GM12878 (cell line): ENCODE results near the gene SPTA1. TPM values are rescaled to one million over a fixed set of nuclear protein-coding genes. Genes with fewer than 3 reads are reported as not detected.

Experiments used
- ATAC-seq: fragments of 200-7000 bp; cut with Tn5 transposase; 3 replicates; pipeline ENCODE4 v1.9.1; 2020; ENCODE audit warnings: mild to moderate bottlenecking, moderate library complexity
- BruUV-seq: library from RNA; stranded (reverse); fragments of 400-500 nt; replicated peaks from 2 replicates; lab custom pipeline; 2021; lab: Mats Ljungman, UMichigan
- CTCF ChIA-PET: fragments of 300-600 bp; sonication (Branson Sonifier 250); formaldehyde crosslinking; extraction: SDS; loops from one replicate; lab custom pipeline; 2021; ENCODE audit warnings: inconsistent platforms; lab: Yijun Ruan, JAX
- POLR2A ChIA-PET: fragments of 350-600 bp; formaldehyde crosslinking; extraction: SDS; loops from one replicate; lab custom pipeline; 2021; ENCODE audit warnings: inconsistent platforms; lab: Charles Lee
- RAD21 ChIA-PET: fragments of 300-600 bp; sonication (Branson Sonifier 250); formaldehyde crosslinking; loops from one replicate; lab custom pipeline; 2023; ENCODE audit warnings: antibody characterized with exemption; ENCODE audit not compliant: unreplicated experiment; lab: Charles Lee
- SMC1A ChIA-PET: fragments of 300-600 bp; sonication (Branson Sonifier 250); formaldehyde crosslinking; loops from one replicate; lab custom pipeline; 2023; ENCODE audit not compliant: unreplicated experiment, uncharacterized antibody; lab: Charles Lee
- DNase-seq: peaks from one replicate; pipeline ENCODE4 v3.0.0-alpha.2; 2011; ENCODE audit warnings: low read depth, low spot score
- FAIRE-seq: peaks from 3 replicates; lab custom pipeline; 2011; peaks lifted over from hg19 to GRCh38; lab: Jason Lieb, UNC
- H2AFZ ChIP-seq: 2 replicates; pipeline ENCODE4 v1.6.0; 2011; ENCODE audit warnings: low read depth, low read length, control low read depth; ENCODE audit not compliant: control insufficient read depth
- H3K27ac ChIP-seq: 2 replicates; pipeline ENCODE4 v1.5.1; 2011; ENCODE audit warnings: control low read depth; ENCODE audit not compliant: control insufficient read depth, insufficient read depth
- H3K27me3 ChIP-seq, 2 experiments: replicated peaks in 1 of 2; 2 replicates each; pipeline versions ENCODE4 v1.6.0 to v1.6.1; 2011; ENCODE audit warnings: low read length in 1 of 2; ENCODE audit not compliant: control insufficient read depth in 2 of 2, insufficient read depth in 2 of 2
- H3K36me3 ChIP-seq, 2 experiments: 2 replicates each; pipeline ENCODE4 v1.5.1; 2011; ENCODE audit warnings: low read length in 1 of 2; ENCODE audit not compliant: control insufficient read depth in 2 of 2, insufficient read depth in 2 of 2
- H3K4me1 ChIP-seq: 2 replicates; pipeline ENCODE4 v1.6.1; 2011; ENCODE audit warnings: mild to moderate bottlenecking, low read length, moderate library complexity, mixed read lengths; ENCODE audit not compliant: control insufficient read depth, insufficient read depth
- H3K4me2 ChIP-seq: 2 replicates; pipeline ENCODE4 v1.6.0; 2011; ENCODE audit warnings: control low read depth; ENCODE audit not compliant: control insufficient read depth, insufficient read depth
- H3K4me3 ChIP-seq: fragments of 200-600 bp; sonication (generic); 2 replicates; pipeline ENCODE4 v1.5.1; 2016
- H3K79me2 ChIP-seq: 2 replicates; pipeline ENCODE4 v1.6.0; 2011; ENCODE audit warnings: low read length; ENCODE audit not compliant: control insufficient read depth, insufficient read depth
- H3K9ac ChIP-seq: 2 replicates; pipeline ENCODE4 v1.8.0; 2011; ENCODE audit warnings: low read length, control low read depth, mixed read lengths; ENCODE audit not compliant: control insufficient read depth, insufficient read depth
- H3K9me3 ChIP-seq: replicated peaks from 3 replicates; pipeline ENCODE4 v1.5.1; 2011; ENCODE audit warnings: mild to moderate bottlenecking, low read length; ENCODE audit not compliant: control insufficient read depth, insufficient read depth
- H4K20me1 ChIP-seq: 2 replicates; pipeline ENCODE4 v1.6.0; 2011; ENCODE audit not compliant: control insufficient read depth, insufficient read depth
- BHLHE40 ChIP-seq, 2 experiments: fragments of 450-650 bp in 1 of 2; IDR thresholded peaks; 2 replicates each; pipeline ENCODE4 v1.6.1; 2011 to 2017; ENCODE audit warnings: low read depth in 2 of 2, borderline replicate concordance in 1 of 2, improper control_type of control experiment in 1 of 2, low read length in 1 of 2, mild to moderate bottlenecking in 1 of 2
- CREM ChIP-seq: IDR thresholded peaks from 2 replicates; pipeline ENCODE4 v1.6.1; 2014; ENCODE audit warnings: antibody characterized with exemption, low read depth
- EZH2 ChIP-seq: IDR thresholded peaks from 2 replicates; pipeline ENCODE4 v1.6.1; 2012; ENCODE audit warnings: low read depth, mild to moderate bottlenecking, control low read depth, inconsistent platforms, low read length, borderline replicate concordance; ENCODE audit not compliant: control insufficient read depth
- FOS ChIP-seq: IDR thresholded peaks from 3 replicates; pipeline ENCODE4 v1.6.1; 2011; ENCODE audit warnings: borderline replicate concordance; ENCODE audit not compliant: insufficient read length; ENCODE audit errors: extremely low read depth
- GABPA ChIP-seq: IDR thresholded peaks from 2 replicates; pipeline ENCODE4 v1.6.1; 2014; ENCODE audit warnings: antibody characterized with exemption, low read depth, mild to moderate bottlenecking, inconsistent platforms
- GATAD2B ChIP-seq: fragments of 450-650 bp; conservative IDR thresholded peaks from 2 replicates; pipeline ENCODE4 v1.6.1; 2017; ENCODE audit warnings: low read depth, mild to moderate bottlenecking, moderate library complexity
- MEF2B ChIP-seq: fragments of 450-650 bp; IDR thresholded peaks from 2 replicates; pipeline ENCODE4 v1.6.1; 2018; ENCODE audit warnings: mild to moderate bottlenecking, moderate library complexity; ENCODE audit not compliant: partially characterized antibody, poor library complexity, severe bottlenecking
- NFYB ChIP-seq: IDR thresholded peaks from 2 replicates; pipeline ENCODE4 v1.6.1; 2011; ENCODE audit warnings: low read depth, mild to moderate bottlenecking, low read length, improper control_type of control experiment, moderate library complexity; ENCODE audit not compliant: insufficient read depth
- PML ChIP-seq: IDR thresholded peaks from 2 replicates; pipeline ENCODE4 v1.6.1; 2012; ENCODE audit warnings: low read length, inconsistent platforms
- RB1 ChIP-seq: fragments of 450-650 bp; formaldehyde crosslinking; IDR thresholded peaks from 2 replicates; pipeline ENCODE4 v1.6.1; 2017; ENCODE audit warnings: mild to moderate bottlenecking, borderline replicate concordance
- RELA ChIP-seq: fragments of 450-650 bp; IDR thresholded peaks from 2 replicates; pipeline ENCODE4 v1.8.0; 2014; ENCODE audit warnings: borderline replicate concordance; ENCODE audit not compliant: partially characterized antibody
- SIN3A ChIP-seq: IDR thresholded peaks from 2 replicates; pipeline ENCODE4 v1.6.1; 2012; ENCODE audit warnings: low read depth, low read length, improper control_type of control experiment
- SMAD1 ChIP-seq: fragments of 450-650 bp; IDR thresholded peaks from 2 replicates; pipeline ENCODE4 v1.6.1; 2018; ENCODE audit warnings: mild to moderate bottlenecking, low read depth; ENCODE audit not compliant: partially characterized antibody
- SREBF1 ChIP-seq: IDR thresholded peaks from 2 replicates; pipeline ENCODE4 v1.6.1; 2012; ENCODE audit warnings: mild to moderate bottlenecking, low read length
- STAT1 ChIP-seq: fragments of 450-650 bp; conservative IDR thresholded peaks from 2 replicates; pipeline ENCODE4 v1.6.1; 2014; ENCODE audit warnings: antibody characterized with exemption, mild to moderate bottlenecking
- TCF12 ChIP-seq: IDR thresholded peaks from 2 replicates; pipeline ENCODE4 v1.6.1; 2011; ENCODE audit warnings: low read depth, mild to moderate bottlenecking, low read length
- WRNIP1 ChIP-seq: IDR thresholded peaks from 2 replicates; pipeline ENCODE4 v1.6.1; 2011; ENCODE audit warnings: low read depth, low read length, improper control_type of control experiment, borderline replicate concordance
- ZSCAN29 ChIP-seq: fragments of 450-650 bp; IDR thresholded peaks from 2 replicates; pipeline ENCODE4 v1.6.1; 2017; ENCODE audit warnings: mild to moderate bottlenecking, moderate library complexity
- WGBS: methylation state at CpG from one replicate; pipeline ENCODE4 v1.1.6; 2016; ENCODE audit warnings: low lambda C conversion rate; ENCODE audit not compliant: insufficient replicate concordance, insufficient coverage; ENCODE audit errors: missing lambda C conversion rate; 5-methylcytosine and 5-hydroxymethylcytosine counted together
- in situ Hi-C: fragments of 300-500 bp; cut with MboI; formaldehyde crosslinking; loops from 9 replicates; pipeline ENCODE4 v1.14.3; 2018; ENCODE audit warnings: mixed read lengths
- intact Hi-C: fragments of 100-400 bp; cut with micrococcal nuclease; formaldehyde crosslinking; loops from one replicate; pipeline ENCODE4 v1.14.2; 2022; ENCODE audit not compliant: unreplicated experiment
- polyA plus RNA-seq, 11 experiments: library from polyadenylated mRNA; depleted of rRNA in 4 of 11; unstranded in 6 of 11; stranded (reverse) in 5 of 11; fragments of >200 nt; fragmentation: Nextera tagmentation in 4 of 11; fragmentation: Illumina TruSeq in 1 of 11; extraction: Ambion mirVana in 4 of 11; extraction: Trizol in 1 of 11; gene quantifications; 1 replicate in 1 of 11; 2 replicates in 10 of 11; pipeline versions ENCODE4 v1.2.1 to v1.2.3, GENCODE V29; 2011 to 2016; ENCODE audit warnings: inconsistent platforms in 2 of 11, missing spikeins in 2 of 11, low read depth in 1 of 11
- total RNA-seq, 4 experiments: library from RNA; depleted of rRNA in 3 of 4; stranded (reverse); fragments of >200 nt in 3 of 4; fragmentation: Illumina TruSeq in 1 of 4; extraction: Trizol in 1 of 4; gene quantifications; 2 replicates each; pipeline versions ENCODE4 v1.2.1 to v1.2.3, GENCODE V29; 2013 to 2021
- TF ChIP-seq, protein P1 (sequence below): fragments of 450-650 bp; IDR thresholded peaks from 2 replicates; pipeline ENCODE4 v1.6.1; 2014; ENCODE audit warnings: mild to moderate bottlenecking

SPTA1 gene
- total and polyA plus RNA-seq, 10 of the 15 experiments (the other 5 are each of a cell fraction or from before 2014, with no cell fraction given), result under 0.01 to 0.21 (median 0.12) TPM; not detected in 5

DNA sequence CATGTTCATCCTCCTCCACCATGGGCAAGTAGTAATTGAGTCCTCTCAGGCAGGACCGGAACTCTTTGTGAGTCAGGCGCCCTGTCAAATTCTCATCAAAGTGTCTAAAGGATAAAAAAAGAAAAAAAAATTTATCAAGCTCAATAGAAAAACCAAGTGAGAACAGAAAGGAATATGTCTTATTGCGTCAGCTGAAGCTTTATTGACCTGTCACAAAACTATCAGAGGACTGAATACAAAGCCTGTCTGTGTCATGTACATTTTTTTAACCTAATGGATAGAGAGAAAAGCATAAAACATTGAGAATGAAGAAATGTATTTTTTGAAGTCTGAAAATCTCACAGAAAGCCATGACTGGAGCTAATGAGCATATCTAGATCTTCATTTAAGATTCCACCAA lies 72.8 kb downstream of the SPTA1 start:
- ChIA-PET SMC1A (interaction anchor here (0.6 kb wide), 1 partner anchor 297 kb away, joined by 3 read pairs; no protein-coding TSS in a partner anchor), RAD21 (no interaction called here), POLR2A (no interaction called here), CTCF (interaction anchor here (0.5 to 1.7 kb wide), 3 partner anchors 89 to 385 kb away, joined by 3 read pairs; no protein-coding TSS in a partner anchor)
- H2AFZ ChIP-seq, result no peak overlapping the region
- in situ Hi-C loops (no loop called here), intact Hi-C loops (no loop called here)
- no peaks in the 10 kb centered on the region for H3K4me1 ChIP-seq
- TF ChIP-seq MEF2B (no peak), WRNIP1 (no peak), RB1 (no peak), NFYB (no peak), ZSCAN29 (no peak), CREM (no peak), STAT1 (no peak), GATAD2B (no peak), RELA (no peak), FOS (no peak), SMAD1 (no peak), EZH2 (no peak), BHLHE40 (IDR thresholded peaks at IDR 0.05; ENCODE audit: borderline replicate concordance in 1 of 2, low read depth in 2 of 2, low read length in 1 of 2) (no peak), SREBF1 (no peak), PML (no peak), TCF12 (no peak), GABPA (no peak), SIN3A (no peak)
- TF ChIP-seq, protein P1, sequence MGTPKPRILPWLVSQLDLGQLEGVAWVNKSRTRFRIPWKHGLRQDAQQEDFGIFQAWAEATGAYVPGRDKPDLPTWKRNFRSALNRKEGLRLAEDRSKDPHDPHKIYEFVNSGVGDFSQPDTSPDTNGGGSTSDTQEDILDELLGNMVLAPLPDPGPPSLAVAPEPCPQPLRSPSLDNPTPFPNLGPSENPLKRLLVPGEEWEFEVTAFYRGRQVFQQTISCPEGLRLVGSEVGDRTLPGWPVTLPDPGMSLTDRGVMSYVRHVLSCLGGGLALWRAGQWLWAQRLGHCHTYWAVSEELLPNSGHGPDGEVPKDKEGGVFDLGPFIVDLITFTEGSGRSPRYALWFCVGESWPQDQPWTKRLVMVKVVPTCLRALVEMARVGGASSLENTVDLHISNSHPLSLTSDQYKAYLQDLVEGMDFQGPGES, result no peak
- 0 out of 4 replicates have a peak, but pooled peaks cover 0 to 2% of the 10 kb centered on the region in 2 experiments for H3K27me3 ChIP-seq
- H3K9me3 ChIP-seq, result no peaks in the 10 kb centered on the region
- no peaks in the 10 kb centered on the region for H4K20me1 ChIP-seq
- no peak for DNase-seq
- FAIRE-seq, result no peak
- ATAC-seq, result no peak
- no peaks in the 10 kb centered on the region for H3K79me2 ChIP-seq
- no peak overlapping the region for H3K4me3 ChIP-seq
- 73% methylated on average over 3 of the region's 3 CpGs for WGBS
- no peaks in the 10 kb centered on the region for H3K36me3 ChIP-seq
- H3K4me2 ChIP-seq, result no peak overlapping the region
- no peak overlapping the region for H3K27ac ChIP-seq
- no peak overlapping the region for H3K9ac ChIP-seq
- no TSS peak for BruUV-seq
